Non-pigmented ciliary epithelial cell (primary cell): ENCODE results near the gene ITGA7.

ENCODE experiments used
- DNase-seq: peaks from one replicate; pipeline ENCODE4 v3.0.0-alpha.2; 2010; ENCODE audit warnings: low read depth

Gene ITGA7

DNA sequence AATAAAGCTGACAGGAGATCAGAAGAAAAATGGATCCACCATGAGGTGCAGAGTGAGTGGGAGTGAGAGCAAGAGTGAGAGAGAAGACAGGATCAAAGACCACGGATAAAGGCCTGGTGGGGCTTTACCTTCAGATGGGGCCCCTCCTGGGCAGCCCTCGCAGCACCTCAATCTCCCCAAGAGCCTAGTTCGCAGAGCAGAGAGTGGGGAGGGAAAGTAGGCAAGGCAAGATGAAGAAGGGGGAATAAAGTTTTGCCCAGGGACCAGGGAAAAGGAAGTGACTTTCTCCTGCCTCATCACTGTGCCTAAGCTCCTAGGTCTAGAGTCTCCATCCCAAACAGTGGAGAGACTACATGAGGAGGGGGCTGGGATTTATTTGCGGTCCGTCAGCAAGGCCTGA is 60.7 kb downstream of the ITGA7 start:
- no peak for DNase-seq

DNA sequence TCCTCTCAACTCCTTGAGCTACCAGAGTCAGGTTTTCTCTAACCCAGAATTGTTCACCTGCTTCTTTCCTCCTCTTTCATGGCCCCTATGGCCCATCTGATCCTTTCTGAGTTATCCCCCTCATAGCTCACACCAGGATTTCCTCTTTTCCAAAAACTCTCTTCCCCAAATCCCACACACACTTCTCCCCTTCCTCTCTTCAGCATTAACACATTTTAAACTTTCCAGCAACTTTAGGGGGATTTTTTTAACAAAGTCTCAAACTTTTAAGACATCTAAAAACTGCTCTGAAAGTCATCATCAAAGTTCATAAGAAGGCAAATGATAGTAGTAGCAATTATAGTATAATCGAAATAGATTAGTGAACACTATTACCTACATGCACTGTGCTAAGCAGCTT is 63.1 kb downstream of the ITGA7 start:
- no peak for DNase-seq

DNA sequence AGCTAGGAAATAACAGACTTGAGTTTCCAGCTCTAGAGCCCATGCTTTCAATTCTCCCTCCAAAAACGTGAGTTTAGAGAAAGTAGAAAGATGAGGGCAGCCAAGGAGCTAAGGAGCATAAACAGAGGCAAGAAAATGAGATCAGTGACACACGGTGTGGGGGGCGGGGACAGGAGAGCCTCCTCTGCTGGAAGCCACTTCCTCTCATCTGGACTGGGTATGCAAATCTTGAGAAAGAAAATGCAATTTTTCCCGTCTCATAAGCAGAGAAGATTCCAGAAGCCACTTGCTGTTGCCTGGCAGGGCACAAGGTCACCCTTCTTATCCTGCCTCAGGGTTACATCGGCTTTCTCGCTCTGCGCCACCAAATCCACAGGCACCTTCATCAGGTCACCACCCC is 65.0 kb downstream of the ITGA7 start:
- no peak for DNase-seq

DNA sequence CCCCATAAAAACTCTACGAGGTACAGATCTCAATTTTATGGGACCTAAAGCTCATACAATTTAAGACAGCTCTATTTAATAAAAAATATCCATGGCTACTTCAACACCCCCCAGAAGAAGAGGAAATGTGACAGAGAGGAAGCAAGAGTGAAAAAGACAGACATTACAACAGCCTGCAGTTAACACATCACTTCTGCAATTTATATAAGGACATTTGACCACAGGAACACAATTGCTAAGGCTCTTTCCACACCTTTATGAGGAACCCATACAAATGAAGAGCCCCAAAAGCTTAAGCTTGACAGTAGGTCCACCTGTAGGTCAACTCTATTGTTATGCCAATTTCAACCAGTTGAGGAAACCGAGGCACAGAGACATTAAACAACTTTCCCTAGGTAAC is 65.4 kb downstream of the ITGA7 start:
- no peak for DNase-seq

DNA sequence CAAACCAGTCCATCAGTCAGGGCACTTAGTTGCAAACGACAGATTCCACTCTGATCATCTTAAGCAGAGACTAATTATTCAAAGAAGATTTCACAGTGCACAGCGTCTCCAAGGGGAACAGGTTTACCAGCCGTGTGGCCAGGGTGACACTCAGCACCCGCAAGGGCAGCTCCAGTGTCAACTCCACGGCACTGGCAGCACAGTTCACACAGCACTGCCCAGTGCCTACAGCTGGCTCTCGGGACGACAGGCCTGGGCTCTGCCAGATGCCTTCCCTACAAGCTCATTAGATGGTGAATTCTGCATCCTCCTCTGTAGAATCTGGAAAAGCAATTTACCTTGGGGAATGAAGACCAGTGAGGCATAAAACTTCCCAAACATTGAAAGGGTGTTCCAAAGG is 66.1 kb downstream of the ITGA7 start:
- no peak for DNase-seq

DNA sequence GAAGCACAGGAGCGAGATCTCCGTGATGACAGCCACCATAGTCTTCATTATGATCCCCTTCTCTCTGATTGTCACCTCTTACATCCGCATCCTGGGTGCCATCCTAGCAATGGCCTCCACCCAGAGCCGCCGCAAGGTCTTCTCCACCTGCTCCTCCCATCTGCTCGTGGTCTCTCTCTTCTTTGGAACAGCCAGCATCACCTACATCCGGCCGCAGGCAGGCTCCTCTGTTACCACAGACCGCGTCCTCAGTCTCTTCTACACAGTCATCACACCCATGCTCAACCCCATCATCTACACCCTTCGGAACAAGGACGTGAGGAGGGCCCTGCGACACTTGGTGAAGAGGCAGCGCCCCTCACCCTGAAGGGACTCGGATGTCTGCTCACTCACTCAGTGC is 70.2 kb downstream of the ITGA7 start:
- no peak for DNase-seq

DNA sequence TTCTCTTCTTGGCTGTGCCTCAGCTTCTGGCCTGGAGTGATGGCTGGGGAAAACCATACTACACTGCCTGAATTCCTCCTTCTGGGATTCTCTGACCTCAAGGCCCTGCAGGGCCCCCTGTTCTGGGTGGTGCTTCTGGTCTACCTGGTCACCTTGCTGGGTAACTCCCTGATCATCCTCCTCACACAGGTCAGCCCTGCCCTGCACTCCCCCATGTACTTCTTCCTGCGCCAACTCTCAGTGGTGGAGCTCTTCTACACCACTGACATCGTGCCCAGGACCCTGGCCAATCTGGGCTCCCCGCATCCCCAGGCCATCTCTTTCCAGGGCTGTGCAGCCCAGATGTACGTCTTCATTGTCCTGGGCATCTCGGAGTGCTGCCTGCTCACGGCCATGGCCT is 70.9 kb downstream of the ITGA7 start, which contains the start of gene OR10P1:
OR10P1 (plus strand) TSS at position 40 of the 400 bp plus-strand sequence; CDS start at position 40, 0 bp downstream.
- DNase-seq = no peak

DNA sequence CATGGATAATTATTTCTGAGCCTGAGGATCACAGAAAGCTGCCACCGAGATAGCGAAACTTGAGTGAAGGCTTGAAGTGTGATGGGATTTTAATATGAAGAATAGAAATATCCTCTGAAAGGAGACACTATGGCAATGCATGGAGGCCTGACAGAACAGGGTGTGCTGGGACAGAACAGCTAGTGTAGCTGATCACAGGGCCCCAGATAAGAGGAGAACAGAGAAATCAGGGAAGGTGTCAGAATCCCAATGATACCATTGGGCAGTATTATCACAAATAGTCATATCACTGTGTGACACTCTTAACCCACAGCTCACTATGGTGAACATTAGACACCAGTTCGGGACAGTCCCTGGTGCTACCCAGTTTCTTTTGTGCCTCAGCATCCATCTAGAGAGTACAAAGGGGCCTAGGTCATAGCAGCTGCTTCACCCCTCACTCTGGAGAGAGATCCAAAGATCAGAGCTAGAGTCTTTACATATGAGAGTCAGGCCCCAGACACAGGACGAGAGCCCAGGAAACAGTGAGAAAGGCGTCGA is 71.5 kb downstream of the ITGA7 start:
- DNase-seq = no peak
